Activated CD8-positive, alpha-beta memory T cell treated with anti-CD3 and anti-CD28 coated beads, Interleukin-2, amount 50 U/mL, for 1 hour (primary cell): ENCODE measurements around the gene KAT2B.

Experiments
- DNase-seq: peaks from one replicate; pipeline ENCODE4 v3.0.0-alpha.2; 2020; ENCODE audit errors: extremely low read depth

KAT2B gene

GRCh38 chr3:20143519-20143918, 103.3 kb downstream of the KAT2B start:
- DNase-seq, result no peak

GRCh38 chr3:20145874-20146273, 105.6 kb downstream of the KAT2B start:
- DNase-seq, result no peak

GRCh38 chr3:20146301-20146700, 106.1 kb downstream of the KAT2B start:
- DNase-seq, result no peak

GRCh38 chr3:20147361-20147760, 107.1 kb downstream of the KAT2B start:
- no peak for DNase-seq

- DNase-seq, result no peak
Measured at GRCh38 chr3:20148466-20148865, 108.2 kb downstream of the KAT2B start.

- no peak for DNase-seq
Measured at GRCh38 chr3:20154078-20154477, 113.8 kb downstream of the KAT2B start.

GRCh38 chr3:20154928-20155327, 114.7 kb downstream of the KAT2B start:
- DNase-seq, result no peak

GRCh38 chr3:20160230-20160629, 120.0 kb downstream of the KAT2B start:
- DNase-seq, result no peak

GRCh38 chr3:20161714-20162113, 121.5 kb downstream of the KAT2B start:
- no peak for DNase-seq

- no peak for DNase-seq
Measured at GRCh38 chr3:20173844-20174410, 133.7 kb downstream of the KAT2B start.

- no peak for DNase-seq
Measured at GRCh38 chr3:20181276-20181675, 141.0 kb downstream of the KAT2B start.

- no peak for DNase-seq
Measured at GRCh38 chr3:20182206-20182605, 142.0 kb downstream of the KAT2B start.

GRCh38 chr3:20185331-20185678, 145.1 kb downstream of the KAT2B start:
- no peak for DNase-seq

GRCh38 chr3:20185679-20186599, 145.7 kb downstream of the KAT2B start, which contains the start of gene SGO1:
Gene SGO1 (minus strand): TSS chr3:20186206. CDS start chr3:20184027, 2,179 bp downstream.
- DNase-seq, result peak; percentile 98

GRCh38 chr3:20186600-20187004, 146.4 kb downstream of the KAT2B start:
- no peak for DNase-seq

GRCh38 chr3:20190991-20191390, 150.7 kb downstream of the KAT2B start:
- no peak for DNase-seq

GRCh38 chr3:20194793-20195460, 154.7 kb downstream of the KAT2B start:
- no peak for DNase-seq

GRCh38 chr3:20197775-20198174, 157.5 kb downstream of the KAT2B start:
- DNase-seq, result no peak

- no peak for DNase-seq
Measured at GRCh38 chr3:20201143-20201542, 160.9 kb downstream of the KAT2B start.
